IPS-18c (cell line): ENCODE data around the gene UQCRHL.
"Not testable (repeated sequence)": the region's sequence is repeated elsewhere in the genome, so short reads cannot be mapped to it uniquely, and the experiment has no call there.

ENCODE experiments used
- H3K4me3 ChIP-seq: 2 replicates; pipeline ENCODE4 v1.7.0; 2013; ENCODE audit warnings: low read depth, mild to moderate bottlenecking, low read length, moderate library complexity; ENCODE audit not compliant: insufficient read depth
- H3K9me3 ChIP-seq: one replicate; pipeline ENCODE4 v1.6.1; 2013; ENCODE audit warnings: mild to moderate bottlenecking, low read length, moderate library complexity; ENCODE audit not compliant: control insufficient read depth, insufficient read depth

The UQCRHL gene

GRCh38 chr1:15836772-15837669 lies 29.6 kb upstream of the UQCRHL start:
- Histone ChIP-seq H3K9me3 (peaks cover 2% of the 10 kb centered on the region), H3K4me3 (peak overlapping the region; percentile 28)

- H3K4me3 ChIP-seq: peak overlapping the region; percentile 46; the same call in 1 of the 2 replicates
Measured at GRCh38 chr1:15836511-15836771, 29.0 kb upstream of the UQCRHL start.

DNA sequence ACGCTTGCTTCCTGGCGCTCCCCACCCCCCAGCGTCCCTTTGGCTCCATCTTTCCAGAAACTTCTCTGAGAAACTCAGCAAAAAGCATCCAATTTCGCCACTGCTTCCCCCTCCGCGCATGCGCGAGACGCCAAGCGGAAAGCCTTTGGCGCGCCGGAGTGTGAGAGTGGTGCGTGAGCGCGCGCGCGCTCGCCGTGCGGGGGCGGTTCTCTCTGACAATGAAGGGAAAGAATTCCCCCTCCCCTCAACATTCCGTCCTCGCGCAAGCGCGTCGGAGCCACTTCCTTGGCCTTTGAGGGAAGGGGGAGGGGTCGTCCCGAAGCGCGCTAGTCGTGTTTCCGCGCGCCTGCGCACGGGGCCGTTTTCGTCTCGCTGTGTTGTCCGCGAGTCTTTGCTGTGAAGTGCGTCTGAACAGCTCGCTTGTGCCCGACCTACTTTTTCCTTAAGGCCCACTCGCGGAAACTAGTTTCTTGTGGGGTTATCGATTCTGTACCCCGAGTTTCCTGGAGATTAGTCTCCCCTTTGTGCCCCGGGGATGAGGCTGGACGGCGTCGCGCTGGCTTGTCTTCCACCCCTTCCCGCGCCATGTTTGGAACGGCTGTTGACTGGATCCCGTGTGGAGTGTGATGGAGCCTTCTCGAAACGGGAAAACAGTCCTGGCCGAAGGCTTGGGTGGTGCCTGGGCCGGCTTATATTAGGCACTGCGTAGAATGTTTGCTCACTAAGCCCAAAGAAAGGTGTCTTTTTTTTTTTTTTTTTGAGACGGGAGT lies 28.5 kb upstream of the UQCRHL start:
- peak overlapping the region; percentile 81 for H3K4me3 ChIP-seq

More at GRCh38 chr1:15836511-15836771, 29.0 kb upstream of the UQCRHL start:
- H3K9me3 ChIP-seq: not testable (repeated sequence)

GRCh38 chr1:15835205-15835740 lies 27.8 kb upstream of the UQCRHL start:
- H3K9me3 ChIP-seq: peaks cover 2% of the 10 kb centered on the region
- H3K4me3 ChIP-seq: peak overlapping the region; percentile 81

More for the DNA sequence above, 28.5 kb upstream of the UQCRHL start:
- H3K9me3 ChIP-seq: peaks cover 2% of the 10 kb centered on the region

DNA sequence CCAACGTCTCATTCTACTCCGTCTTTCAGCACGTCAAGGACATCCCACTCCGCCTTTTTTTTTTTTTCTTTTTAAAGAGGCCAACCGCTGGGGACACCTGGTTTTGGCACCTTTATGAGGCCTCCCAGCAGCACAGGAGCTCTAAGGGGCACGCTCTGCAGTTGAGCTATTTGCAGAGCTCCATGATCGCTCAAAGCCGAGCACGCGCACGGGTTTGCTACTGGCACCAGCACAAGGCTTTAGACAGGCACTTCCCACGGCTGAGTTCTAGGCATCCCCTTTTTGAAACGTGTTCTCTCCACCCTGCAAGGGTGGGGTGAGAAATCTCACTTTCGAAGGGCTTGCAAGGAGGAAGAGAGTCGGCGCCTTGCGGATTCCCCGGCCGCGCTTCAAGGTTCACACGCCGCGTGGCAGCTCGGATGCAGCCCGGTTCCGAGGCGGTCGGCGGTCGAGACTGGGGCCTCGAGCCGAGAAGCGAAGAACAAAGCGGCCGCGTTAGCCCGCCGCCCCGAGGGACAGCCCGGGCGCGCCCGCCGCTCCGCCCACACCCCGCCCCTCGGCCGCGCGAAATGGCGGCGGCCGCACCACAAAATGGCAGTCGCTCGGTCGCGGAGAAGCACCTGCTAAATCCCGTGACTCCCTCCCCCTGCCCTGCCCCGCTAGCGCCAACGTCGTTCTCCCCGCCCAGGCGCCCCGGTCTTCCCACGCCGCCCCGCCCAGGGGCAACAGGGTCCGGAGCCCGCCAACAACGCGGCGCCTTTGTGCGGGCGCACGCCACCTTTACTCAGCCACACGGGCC lies 27.2 kb upstream of the UQCRHL start:
- Histone ChIP-seq H3K9me3 (peaks cover 2% of the 10 kb centered on the region), H3K4me3 (peak overlapping the region; percentile 81)

DNA sequence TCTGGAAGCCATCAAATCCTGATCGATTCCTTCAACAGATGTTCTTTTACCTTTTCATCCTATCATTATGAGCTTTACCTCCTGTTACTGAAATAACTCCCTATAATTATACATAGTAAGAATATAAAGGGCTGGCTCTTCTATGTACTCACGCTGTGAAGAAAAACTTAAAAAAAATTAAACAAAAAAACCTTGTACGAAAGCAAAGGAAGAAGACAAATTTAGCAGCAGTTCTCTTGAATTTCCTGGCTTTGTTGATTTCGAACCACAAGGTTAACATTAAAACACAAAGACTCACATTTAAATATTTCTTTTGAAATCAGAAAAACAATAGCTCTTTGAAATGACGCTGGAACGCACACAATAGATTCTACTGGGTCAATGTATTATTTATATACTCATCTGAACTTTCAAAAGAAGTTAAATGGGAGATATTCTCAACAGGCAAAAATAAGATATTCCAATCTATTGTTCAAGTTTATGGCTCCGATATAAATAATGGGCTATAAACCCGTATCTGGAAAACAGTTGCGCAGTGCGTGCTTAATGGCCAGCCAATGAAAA lies 26.5 kb upstream of the UQCRHL start:
- Histone ChIP-seq H3K9me3 (peaks cover 2% of the 10 kb centered on the region), H3K4me3 (peak overlapping the region; percentile 81)

- H3K4me3 ChIP-seq: no peak overlapping the region
- peaks cover 2% of the 10 kb centered on the region for H3K9me3 ChIP-seq
Measured at GRCh38 chr1:15833069-15833679, 25.7 kb upstream of the UQCRHL start.

GRCh38 chr1:15830258-15830657 lies 22.8 kb upstream of the UQCRHL start:
- Histone ChIP-seq H3K4me3 (no peak overlapping the region), H3K9me3 (no peaks in the 10 kb centered on the region)

DNA sequence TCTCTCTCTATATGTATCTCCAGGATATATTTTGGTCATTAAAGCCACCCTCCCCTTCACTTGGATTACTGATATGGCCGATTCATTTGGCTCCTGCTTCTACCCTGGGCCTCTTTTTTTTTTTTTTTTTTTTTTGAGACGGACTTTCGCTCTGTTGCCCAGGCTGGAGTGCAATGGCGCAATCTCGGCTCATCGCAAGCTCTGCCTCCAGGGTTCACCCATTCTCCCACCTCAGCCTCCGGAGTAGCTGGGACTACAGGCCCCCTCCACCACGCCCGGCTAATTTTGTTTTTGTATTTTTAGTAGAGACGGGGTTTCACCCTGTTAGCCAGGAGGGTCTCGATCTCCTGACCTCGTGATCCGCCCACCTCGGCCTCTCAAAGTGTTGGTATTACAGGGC lies 21.5 kb upstream of the UQCRHL start:
- H3K9me3 ChIP-seq, H3K4me3 ChIP-seq: not testable (repeated sequence)

DNA sequence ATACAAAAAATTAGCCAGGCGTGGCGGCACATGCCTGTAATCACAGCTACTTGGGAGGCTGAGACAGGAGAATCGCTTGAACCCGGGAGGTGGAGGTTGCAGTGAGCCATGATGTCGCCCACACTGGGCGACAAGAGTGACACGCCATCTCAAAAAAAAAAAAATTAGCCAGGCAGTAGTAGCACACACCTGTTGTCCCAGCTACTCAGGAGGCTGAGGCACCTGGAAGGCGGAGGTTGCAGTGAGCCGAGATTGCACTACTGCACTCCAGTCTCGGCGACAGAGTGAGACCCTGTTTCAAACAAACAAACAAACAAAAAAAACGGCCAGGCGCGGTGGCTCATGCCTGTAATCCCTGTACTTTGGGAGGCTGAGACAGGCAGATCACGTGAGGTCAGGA lies 20.1 kb upstream of the UQCRHL start:
- H3K4me3 ChIP-seq, H3K9me3 ChIP-seq: not testable (repeated sequence)

- H3K4me3 ChIP-seq: no peak overlapping the region
- H3K9me3 ChIP-seq: no peaks in the 10 kb centered on the region
Measured at GRCh38 chr1:15826810-15827507, 19.5 kb upstream of the UQCRHL start.

GRCh38 chr1:15825800-15826199 lies 18.4 kb upstream of the UQCRHL start:
- H3K4me3 ChIP-seq: no peak overlapping the region

DNA sequence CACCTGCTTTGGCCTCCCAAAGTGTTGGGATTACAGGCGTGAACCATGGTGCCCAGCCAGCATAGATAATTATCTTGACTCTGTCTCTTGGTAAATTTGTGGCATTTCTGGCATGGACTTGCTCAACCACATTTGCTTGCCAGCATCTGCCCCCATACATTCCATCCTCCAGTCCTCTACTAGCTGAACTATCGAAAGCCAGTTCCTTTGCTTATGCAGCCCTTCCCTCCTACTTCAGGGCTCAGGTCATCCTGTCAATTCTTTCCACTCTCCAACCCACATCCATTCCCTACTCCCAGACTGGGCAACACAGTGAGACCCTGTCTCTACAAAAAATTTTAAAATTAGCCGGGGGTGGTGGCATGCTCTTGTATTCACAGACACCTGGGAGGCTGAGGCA lies 13.0 kb upstream of the UQCRHL start:
- Histone ChIP-seq H3K9me3 (no peaks in the 10 kb centered on the region), H3K4me3 (no peak overlapping the region)

More at GRCh38 chr1:15825800-15826199, 18.4 kb upstream of the UQCRHL start:
- H3K9me3 ChIP-seq: no peaks in the 10 kb centered on the region

- Histone ChIP-seq H3K4me3 (no peak overlapping the region), H3K9me3 (no peaks in the 10 kb centered on the region)
Measured at GRCh38 chr1:15816674-15817073, 9.2 kb upstream of the UQCRHL start.

- H3K9me3 ChIP-seq: no peaks in the 10 kb centered on the region
- no peak overlapping the region for H3K4me3 ChIP-seq
Measured at GRCh38 chr1:15810073-15810472, 2.6 kb upstream of the UQCRHL start.

DNA sequence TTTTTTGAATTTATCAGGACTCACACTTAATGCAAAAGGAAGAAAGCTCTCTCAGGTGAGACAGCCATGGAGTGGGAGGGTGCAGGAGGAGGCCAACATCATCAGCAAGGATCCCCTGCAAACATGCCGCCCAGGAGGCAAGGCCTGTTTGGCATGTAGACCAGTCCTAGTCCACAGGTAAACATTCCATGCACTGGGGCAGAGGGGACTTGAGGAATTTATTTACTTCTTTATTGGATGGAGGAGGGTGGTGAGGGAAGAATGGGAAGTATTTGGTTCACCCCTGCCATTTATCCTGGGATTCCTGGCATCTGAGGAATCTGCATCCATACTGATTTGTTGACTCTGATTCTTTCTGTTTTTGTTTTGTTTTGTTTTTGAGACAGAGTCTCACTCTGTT lies 1.5 kb upstream of the UQCRHL start:
- Histone ChIP-seq H3K4me3 (no peak overlapping the region), H3K9me3 (no peaks in the 10 kb centered on the region)
